HG03045 (cell line): Measurements from ENCODE around the gene VAPB.
A peak's percentile ranks its signal among the peaks of the same experiment; 100 is the strongest.
"Not testable (repeated sequence)": the region's sequence is repeated elsewhere in the genome, so short reads cannot be mapped to it uniquely, and the experiment has no call there.

Source experiments
- ATAC-seq: cut with Tn5 transposase; IDR thresholded peaks from one replicate; pipeline ENCODE4 v1.9.1; 2021; ENCODE audit warnings: mild to moderate bottlenecking, moderate library complexity; ENCODE audit not compliant: unreplicated experiment

VAPB gene, protein sequence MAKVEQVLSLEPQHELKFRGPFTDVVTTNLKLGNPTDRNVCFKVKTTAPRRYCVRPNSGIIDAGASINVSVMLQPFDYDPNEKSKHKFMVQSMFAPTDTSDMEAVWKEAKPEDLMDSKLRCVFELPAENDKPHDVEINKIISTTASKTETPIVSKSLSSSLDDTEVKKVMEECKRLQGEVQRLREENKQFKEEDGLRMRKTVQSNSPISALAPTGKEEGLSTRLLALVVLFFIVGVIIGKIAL

DNA sequence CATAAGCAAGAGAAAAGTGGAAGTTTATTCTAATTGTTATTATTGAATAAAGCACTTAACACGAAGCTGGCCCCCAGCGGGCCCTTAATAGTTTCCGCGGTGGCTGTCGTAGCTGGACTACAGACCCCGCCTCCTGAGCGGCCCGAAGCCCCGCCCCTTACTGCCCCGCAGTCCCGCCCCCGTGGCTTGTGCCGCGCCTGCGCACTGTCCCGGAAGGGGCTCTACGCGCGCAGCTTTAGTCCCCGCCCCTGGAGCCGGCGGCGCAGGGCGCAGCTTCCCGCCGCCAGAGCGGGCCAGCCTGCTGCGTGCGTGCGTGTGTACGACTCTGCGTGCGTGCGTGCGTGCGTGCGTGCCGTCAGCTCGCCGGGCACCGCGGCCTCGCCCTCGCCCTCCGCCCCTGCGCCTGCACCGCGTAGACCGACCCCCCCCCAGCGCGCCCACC, at the start of gene VAPB:
TSS of gene VAPB (plus strand) at position 348 of the 442 bp plus-strand sequence. CDS start 231 bp downstream, outside the sequence.
- peak; percentile 96 for ATAC-seq

DNA sequence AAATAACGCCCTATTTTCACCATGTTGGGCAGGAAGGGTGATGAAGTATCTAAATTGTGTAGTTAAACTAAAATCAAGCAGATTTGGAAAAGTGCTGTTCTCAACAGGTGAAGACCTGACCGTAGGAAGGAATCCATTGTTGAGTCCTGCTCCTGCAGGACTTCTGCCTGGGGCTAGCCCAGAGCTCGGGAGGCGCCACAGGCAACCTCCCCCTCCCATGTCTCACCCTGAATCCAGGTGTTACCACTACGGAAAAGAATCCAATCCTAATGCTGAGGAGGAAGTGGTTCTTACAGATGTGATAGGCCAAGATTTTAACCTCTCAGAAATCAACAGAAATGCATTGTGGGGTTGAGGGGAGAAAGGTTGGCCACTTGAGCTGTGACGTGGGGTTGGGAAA, 49.3 kb upstream of the VAPB start:
- no peak for ATAC-seq

DNA sequence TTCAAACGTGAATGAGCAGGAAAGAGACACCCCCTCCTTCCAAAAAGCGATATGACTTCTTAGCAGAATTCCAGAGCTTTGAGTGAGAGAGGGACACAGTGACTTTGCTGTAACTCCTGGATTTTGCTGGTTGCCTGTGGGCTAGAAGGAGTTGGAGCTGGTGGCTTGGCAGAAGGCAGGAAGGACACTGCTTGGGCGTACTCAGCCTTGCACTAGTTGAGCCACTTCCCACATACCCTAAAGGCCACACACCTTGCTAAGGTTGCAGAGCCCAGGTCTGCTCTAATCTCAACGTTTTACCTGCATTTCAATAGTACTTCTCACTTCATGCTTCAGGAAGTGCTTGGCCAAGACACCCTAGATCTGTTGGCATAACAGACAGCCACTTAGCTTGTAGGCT, 48.9 kb upstream of the VAPB start:
- no peak for ATAC-seq

DNA sequence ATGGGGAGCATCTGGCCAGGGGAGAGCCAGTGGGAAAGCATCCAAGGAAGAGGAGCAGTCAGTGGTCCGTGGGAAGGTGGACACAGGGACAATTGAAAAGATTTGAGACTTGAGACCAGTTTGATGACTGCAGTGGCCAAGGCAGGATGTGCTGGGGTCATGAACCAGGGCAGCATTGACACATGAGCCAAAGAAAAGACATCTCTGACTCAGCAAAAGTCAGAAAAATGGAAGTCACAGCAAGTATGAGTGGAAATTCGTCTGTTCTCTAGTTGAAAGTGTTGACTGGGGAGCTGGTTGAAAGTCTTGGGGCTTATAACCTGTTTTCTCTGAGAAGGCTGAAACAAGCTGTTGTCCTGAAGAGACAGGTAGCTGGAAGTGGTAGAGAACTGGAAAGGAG, 48.2 kb upstream of the VAPB start:
- no peak for ATAC-seq

DNA sequence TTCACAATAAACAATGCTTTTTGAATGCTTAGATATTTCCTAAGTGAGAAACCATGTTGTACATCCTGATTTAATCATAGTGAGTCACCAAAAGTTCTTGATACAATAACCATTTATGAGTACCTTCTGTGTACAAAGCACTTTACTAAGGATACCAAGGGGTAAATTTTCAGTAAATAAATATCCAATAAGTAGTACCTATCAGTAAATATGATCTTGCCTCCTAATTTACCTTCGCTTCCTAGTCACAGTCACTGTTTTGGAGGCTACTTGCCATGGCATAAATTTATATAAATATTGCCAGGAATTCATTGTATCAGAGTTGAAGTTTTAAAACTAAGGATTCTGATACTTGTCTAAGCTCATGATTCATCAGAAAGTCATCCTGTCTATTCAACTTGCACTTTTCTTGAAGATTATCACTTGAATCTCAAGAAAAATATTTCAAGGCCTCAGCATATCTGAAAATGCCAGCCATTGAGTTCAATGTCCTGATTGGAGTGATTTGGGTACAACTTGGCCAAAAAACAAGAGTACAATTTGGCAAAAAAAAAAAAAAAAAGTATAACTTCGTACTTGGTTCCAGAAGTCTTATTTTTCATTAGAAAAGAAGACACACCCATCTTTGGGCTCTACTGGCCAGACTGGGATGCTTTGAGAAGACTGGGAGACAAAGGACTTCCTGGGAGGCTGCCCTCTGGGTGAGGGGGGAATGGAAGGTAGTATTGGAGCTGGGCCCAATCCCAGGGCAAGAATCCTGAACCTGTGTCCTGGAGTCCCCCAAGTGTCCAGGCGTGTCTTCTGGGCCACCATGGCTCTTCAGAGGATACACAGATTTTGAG, 46.7 kb upstream of the VAPB start:
- ATAC-seq, result no peak

DNA sequence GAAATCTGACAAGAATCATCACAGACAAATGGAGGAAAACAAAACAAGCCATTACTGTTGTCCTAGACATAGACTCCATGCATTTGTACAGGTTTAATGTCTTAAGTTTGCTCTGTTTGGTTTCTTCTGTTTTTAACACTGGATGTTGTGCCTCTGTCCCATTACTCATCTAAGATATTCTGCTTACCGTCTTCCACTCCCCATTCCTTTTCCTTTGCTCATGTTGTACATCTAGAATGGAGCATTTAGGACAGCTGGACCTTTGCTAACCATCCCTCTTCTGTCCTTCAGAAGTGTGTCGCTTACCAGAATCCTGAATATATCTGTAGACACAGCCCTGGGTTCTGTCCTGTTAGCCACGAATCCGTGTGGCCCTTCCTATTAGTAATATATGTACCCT, 44.3 kb upstream of the VAPB start:
- ATAC-seq, result no peak

DNA sequence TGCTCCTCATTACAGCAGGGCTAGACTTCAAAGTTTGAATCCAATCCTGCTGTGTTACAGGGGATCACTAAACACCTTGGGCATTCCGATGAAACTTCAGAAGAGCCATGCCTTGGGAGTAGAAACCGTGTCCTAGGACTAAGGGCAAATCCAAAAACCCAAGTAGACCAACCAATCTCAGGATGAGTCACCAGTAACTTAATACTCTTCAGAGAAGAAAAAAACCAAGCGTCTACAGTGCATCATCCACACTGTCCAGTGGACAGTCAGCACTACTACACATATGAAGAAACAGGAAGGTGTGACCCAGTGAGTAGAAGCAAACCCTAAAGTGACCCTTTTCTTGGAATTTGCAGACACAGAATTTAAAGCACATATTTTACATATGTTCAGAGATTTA, 39.5 kb upstream of the VAPB start:
- no peak for ATAC-seq

DNA sequence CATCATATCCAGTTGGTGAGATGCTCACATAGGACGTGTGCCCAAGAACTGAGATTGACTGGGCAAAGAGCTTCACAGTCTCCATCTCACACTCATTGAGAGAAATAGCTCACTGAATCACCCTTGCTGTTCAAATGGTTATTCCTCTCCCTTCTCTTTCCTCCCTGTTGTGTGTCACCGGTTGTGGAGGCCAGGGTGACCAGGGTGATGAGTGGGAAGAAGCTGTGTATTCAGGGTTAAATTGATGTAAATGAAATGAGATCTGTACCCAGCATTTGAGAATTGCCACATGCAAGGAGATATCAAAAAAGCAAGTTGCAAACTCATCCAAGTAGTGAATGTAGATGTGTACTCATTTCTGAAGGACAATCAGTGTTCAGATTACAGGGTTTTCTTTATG, 36.6 kb upstream of the VAPB start:
- no peak for ATAC-seq

DNA sequence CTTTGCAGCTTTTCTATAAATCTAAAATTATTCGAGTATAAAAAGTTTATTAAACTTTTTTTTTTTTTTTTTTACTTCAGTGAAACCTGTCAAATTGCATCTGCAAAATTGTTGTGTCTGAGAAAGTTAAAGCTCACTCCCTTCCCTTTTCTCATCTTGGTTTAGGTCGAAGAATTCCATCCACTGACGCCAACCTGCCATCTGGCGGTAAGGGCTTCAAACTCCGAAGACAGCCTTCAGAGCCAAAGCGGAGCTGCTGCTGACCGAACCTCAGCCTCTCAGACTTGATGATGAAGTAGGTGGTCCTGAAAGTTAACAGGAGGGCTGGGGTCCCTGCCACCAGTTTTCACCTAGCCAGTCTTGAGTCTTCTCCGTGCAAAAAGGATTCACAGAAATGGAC, 29.6 kb upstream of the VAPB start:
- no peak for ATAC-seq

DNA sequence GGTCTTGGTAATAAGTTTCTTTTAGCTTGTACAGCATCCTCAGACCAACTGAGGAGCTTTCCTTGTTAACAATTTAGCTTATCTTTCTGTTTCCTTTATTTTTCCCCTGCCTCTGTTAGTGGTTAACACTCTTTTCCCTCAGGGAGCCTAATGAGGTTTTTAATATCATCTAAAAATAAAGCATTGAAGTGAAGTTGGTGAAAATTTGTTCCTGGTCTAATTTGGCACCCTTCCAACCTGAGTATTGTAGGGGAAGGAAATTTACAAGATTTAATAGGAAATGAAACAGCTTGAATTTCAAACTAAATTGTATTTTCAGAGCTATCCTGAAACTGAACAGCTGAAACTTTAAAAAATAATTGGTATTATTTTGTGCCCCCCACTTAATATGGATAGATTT, 28.1 kb upstream of the VAPB start:
- no peak for ATAC-seq

DNA sequence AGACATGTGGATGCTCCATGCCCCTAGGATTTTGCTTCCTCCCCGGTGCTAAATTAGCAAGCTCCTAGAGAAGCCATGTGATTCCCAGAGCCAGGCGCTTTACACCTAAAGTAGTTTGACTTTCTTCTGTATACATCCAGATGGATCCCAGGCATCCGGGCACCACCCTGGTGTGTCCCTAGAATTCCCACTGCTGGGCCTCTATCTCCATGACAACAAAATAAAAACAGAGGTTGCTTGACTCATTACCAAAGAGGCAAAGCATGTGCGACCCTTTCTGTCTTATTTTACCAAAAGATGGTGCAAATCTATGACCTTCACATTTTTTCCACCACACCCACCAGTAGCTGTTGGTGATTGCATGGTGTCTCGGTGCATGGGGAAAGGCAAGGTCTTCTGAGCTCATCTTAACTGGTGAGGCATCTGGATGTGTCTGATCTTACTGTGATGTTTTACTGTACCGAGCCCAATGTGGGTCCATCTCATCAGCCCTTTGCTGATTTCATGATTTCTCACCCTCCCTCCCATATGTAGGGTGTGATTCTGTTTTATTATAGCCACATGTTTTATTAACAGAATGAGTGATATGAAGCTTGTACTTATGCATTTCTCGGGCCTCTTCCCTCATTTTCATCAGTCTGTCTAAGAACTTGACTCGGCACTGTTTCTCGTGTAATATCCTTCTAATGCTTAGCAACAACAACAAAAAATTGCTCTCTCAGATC, 27.4 kb upstream of the VAPB start:
- ATAC-seq, result no peak

DNA sequence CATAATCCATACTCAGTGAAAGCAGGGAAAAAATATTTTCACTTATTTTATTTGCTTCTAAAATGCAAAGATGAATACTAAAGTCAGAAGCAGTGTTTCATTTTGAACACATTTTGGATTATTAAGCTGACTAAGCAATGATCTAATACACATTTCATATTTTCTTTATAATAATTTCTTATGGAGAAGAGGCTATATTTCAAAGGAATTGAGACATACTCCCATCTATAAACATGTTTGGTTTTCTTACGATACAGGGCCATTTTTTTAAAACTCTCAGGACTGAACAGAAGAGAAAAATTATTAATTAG, 26.9 kb upstream of the VAPB start:
- ATAC-seq, result no peak

DNA sequence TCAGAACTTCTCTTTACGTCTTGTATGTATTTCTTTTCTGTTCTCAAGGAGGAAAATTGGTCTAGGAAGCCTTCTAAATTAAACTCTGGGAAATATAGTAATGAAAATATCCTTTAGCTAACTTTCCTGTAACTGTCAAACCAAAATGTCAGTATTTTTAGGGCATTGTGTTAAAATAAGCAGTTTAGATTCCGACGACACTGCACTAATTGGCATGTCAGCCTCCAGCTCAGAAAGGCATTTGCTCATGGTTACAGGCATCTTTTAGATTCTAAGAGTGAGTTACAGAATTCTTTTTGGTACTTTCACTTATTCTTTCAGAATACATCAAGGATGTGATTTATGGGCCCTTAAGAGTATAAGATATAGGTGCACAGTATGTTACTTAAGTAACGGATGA, 26.1 kb upstream of the VAPB start:
- ATAC-seq, result no peak

DNA sequence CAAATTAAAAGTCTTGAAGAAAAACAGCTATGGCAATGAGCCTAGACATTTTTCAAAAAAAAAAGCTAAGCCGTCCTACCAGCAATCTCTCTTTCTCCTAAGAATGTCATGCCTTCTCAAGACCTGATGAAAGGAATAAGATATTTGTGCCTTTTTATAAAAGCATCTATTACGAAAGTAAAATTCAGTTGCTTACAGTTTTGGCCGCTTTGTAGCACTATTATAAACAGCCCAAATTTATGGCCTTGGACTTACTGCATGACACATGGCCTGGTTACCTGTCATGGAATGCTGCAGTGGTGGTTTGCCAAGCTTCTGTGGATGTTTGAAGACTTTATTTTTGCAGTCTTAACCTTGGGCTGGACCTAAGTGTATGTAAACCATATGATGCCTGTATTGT, 22.2 kb upstream of the VAPB start:
- no peak for ATAC-seq

DNA sequence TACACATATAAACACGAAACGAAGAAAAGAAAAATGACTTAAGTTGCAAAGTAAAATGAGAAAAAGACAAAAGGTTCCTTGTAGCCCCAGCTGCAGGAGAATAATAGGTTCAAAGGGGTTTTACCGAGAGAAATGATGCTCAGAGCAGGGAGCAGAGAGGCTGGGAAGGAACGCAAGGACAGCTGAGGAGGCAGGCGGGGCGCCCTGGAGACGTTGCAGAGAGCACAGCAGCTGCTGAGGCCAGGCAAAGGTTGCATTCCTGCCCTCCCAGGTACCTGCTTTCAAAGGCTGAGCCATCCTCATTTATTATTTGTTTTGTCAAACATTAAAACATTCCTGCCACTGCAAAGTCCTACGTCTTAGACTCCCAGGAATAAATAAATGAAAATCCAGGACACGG, 16.2 kb upstream of the VAPB start:
- ATAC-seq, result no peak

DNA sequence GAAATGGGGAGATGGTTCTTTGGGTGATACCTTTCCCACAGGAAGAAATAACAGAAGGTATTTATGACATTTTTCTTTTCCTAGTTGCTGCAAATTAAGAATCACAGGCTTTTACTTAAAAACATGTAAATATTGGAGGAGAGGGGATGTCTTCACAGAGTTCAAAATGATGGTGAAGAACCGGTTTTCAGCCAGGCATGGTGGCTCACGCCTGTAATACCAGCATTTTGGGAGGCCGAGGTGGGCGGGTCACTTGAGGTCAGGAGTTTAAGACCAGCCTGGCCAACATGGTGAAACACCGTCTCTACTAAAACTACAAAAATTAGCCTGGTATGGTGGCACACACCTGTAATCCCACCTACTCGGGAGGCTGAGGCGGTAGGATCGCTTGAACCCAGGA, 15.7 kb upstream of the VAPB start:
- ATAC-seq, result not testable (repeated sequence)

DNA sequence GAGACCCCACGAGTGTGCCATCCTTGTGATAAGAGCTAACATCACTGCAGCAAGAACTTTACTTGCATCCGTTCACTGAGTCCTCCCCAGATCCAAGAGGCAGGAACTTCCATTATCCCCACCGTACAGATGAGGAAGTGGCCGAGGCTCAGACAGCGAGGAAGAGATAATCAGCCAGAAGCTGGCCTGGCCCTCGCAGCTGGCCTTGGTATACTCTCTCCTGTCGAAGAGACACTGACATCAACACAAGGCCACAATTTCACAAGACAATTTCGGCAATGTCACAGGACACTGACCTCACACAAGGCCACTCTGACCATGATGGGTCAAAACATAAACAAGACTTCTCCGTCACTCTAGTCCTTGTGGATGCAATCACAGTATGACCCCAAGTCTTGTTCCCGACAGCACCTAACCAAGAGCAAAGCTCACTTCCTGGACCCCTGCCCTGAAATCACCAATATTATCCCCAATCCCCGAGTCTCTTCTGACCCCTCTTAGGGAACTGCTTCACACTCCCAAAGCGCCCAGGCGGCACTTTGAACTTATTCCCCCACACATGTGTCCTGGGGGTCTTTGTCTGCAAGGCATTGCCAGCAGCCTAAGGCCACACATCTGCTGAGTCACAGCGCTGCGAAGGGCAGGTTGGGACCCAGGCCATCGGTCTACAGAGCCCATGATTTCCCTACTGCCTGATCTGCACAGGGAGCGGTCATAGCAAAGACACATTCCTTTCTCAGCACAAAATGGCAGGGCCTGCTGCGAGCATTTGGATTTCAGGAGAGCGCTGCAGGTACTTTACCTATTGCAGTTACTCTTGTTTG, 14.8 kb upstream of the VAPB start:
- no peak for ATAC-seq

DNA sequence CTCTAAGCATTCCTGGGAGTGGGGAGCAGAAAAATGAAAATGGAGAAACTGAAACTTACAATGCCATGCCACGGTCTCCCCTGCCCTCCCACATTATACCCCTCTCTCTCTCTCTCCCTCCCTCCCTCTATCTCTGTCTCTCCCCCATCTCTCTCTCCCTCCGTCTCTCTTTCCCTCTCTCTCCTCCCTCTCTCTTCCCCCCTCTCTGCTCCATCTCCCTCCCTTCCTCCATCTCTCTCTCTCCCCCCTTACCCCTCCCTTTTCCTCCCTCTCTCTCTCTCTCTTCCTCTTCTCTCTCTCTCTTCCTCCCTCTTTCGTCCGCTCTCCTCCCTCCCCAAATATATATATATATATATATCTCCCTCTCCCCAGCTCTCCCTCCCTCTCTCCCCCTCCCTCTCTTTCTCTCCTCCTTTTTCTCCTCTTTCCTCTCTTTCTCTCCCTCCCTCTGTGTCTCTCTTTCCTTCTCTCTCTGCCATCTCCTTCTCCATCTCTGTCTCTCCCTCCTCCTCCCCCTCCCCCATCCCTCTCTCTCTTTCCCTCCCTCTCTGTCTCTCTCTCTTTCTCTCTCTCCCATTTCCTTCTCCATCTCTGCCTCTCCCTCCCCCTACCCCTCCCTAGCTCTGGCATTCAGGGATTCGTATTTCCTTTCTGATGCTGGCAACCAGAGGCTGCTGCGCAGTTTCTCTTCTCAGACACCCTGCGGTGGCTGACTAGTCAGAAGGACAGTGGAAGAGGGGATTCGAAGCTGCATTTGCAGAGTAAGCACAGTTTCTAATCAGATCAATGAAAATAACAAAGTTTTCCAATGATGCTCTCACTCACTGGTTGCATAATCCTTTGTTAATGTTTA, 13.9 kb upstream of the VAPB start:
- ATAC-seq, result no peak

DNA sequence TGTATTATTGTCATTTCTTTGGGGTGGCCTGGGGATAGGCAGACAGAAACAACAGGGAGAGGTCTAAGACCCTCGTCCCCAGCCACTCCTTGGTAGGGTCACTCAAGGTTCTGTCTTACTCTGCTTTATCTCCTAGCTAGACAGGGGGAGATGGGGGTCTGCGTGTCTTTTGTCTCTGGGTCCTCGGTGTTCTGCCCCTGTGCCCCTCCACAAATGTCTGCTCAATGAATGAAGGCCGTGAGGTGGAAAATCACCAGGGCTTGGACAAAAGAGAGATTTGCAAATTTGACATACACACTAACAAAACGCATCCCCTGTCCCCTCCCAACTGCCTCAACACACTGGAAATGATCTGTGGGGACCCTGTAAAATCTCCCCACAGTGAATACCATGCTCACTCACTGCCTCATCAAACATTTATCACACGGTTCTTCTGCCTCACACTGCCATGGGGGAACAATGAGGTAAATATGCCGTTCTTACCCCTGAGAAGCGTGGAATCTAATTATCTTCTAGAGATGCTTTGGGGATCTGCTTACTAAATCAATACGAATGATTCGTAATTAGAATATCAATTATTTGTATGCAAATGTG, 13.2 kb upstream of the VAPB start:
- ATAC-seq, result no peak

DNA sequence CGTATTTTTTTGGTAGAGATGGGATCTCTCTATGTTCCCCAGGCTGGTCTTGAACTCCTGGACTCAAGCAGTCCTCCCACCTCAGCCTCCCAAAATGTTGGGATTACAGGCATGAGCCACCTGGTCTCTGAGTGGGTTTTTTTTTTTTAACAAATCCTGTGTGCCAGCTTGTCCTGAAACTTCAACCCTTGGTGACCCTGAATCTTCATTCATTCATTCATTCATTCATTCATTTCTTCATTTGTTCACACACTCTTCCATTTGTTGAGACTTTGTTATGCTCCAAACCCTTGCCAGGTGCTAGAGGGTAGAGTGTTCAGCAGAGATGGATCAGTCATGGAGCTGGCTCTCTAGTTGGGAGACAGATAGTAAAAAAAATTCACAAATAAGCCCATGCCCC, 12.0 kb upstream of the VAPB start:
- ATAC-seq, result no peak
